ENCODE data around the gene LMNTD2. TPM values are rescaled to one million over a fixed set of nuclear protein-coding genes. Genes with fewer than 3 reads are reported as not detected.

The LMNTD2 gene
- total RNA-seq, 4 donors from 2014 or later: 1.3 to 5.9 (median 3.2) TPM

DNA sequence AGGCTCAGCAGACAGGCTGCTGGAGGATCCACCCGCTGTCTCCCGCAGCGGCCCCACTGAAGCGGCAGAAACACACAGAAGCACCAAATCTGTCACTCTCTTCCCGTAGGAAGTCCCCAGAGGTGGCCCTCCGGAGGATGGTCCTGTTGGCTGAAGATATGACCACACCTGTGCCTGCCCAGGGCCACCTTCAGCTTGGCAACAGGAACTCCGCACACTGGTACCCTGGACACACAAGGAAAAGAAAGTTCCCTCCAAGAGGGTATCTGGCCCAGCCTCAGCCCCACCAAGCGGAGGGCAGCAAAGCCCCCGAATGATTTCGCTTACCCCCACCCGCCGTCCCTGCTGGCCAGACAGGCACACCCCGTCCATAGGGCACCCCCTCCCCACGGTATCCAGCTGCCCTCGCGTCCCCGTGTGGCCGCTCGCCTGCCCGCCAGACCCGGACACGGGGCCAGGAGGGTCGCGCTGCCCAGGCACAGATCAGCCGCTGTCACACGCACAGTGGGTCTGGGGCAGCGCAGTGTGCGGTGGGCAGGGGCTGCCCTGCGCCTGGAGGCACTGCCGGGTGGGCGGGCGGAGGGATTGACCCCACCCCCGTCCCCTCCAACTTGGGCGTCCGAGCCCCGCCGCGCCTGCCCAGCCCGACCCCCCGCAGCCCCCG is 7.2 kb upstream of the LMNTD2 start:
- no peak for TF ChIP-seq EP300 (IDR thresholded peaks at IDR 0.05)
- TF ChIP-seq CTCF (IDR thresholded peaks at IDR 0.05): no peak
- TF ChIP-seq POLR2A (IDR thresholded peaks at IDR 0.05): no peak
- H3K27me3 ChIP-seq: no peaks in the 10 kb centered on the region
- no peaks in the 10 kb centered on the region for H3K36me3 ChIP-seq
- 26 to 59% methylated on average over 8 to 32 of the region's 41 CpGs for WGBS, 2 donors
- peak overlapping the region; percentile 55 to 92 (median 88) for H3K27ac ChIP-seq
- no peaks in the 10 kb centered on the region for H3K9me3 ChIP-seq
- H3K4me1 ChIP-seq: peaks cover 0 to 21% (median 9%) of the 10 kb centered on the region in 4 donors
- H3K4me3 ChIP-seq: peak overlapping the region; percentile 30 to 79 (median 40)
- no peak for DNase-seq (ENCODE audit: low spot score in 2 of 2)

- no peak for DNase-seq (ENCODE audit: low spot score in 2 of 2)
- TF ChIP-seq CTCF (IDR thresholded peaks at IDR 0.05) (no peak), POLR2A (IDR thresholded peaks at IDR 0.05) (no peak), EP300 (IDR thresholded peaks at IDR 0.05) (no peak)
- Histone ChIP-seq H3K27me3 (no peaks in the 10 kb centered on the region), H3K9me3 (no peaks in the 10 kb centered on the region), H3K36me3 (no peaks in the 10 kb centered on the region), H3K4me1 (peaks cover 0 to 23% (median 9%) of the 10 kb centered on the region in 4 donors), H3K4me3 (peak overlapping the region in 1 of 4 donors; percentile 79), H3K27ac (peak overlapping the region; percentile 55 to 92 (median 88))
- 90 to 92% methylated on average over 15 to 18 of the region's 18 CpGs for WGBS, 2 donors
Observed at GRCh38 chr11:567011-567628, 6.6 kb upstream of the LMNTD2 start.

GRCh38 chr11:565921-566509 is 5.5 kb upstream of the LMNTD2 start:
- no peak overlapping the region for H3K27ac ChIP-seq

DNA sequence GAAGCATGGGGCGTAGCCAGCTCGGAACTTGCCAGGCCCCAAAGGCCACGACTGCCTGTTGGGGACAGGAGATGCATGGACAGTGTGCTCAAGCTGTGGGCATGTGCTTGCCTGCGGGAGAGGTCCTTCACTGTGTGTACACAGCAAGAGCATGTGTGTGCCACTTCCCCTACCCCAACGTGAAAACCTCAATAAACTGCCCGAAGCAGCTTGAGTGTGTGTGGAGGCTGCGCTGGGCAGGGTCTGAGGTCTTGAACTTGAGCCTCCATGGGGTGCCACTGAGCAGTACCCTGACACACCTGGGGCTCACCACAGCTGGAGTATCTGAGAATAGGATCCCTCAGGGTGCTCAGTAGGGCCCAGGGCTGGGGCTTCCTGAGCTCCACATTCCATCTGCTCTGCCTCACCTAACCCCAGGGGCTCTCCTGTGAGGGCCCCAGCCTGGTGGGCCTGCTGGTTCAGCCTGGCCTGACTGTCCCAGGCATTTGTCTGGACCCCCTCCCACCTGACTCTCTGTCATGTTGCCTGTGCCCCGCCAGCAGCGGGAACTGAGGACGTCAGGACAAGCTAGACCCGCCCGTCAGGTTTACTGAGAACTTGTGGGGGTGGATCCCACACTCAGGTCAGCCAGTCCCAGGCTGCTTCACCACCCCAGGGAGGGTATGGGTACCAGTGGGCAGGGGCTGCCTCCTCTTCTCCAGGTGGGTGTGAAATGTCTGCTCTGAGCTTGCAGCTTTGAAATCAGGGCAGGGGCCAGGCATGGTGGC is 3.5 kb upstream of the LMNTD2 start:
- 77 to 80% methylated on average over 8 to 11 of the region's 12 CpGs for WGBS, 2 donors

More at GRCh38 chr11:565921-566509, 5.5 kb upstream of the LMNTD2 start:
- TF ChIP-seq CTCF (IDR thresholded peaks at IDR 0.05) (no peak), EP300 (IDR thresholded peaks at IDR 0.05) (no peak), POLR2A (IDR thresholded peaks at IDR 0.05) (no peak)
- Histone ChIP-seq H3K9me3 (no peaks in the 10 kb centered on the region), H3K4me3 (no peak overlapping the region), H3K36me3 (no peaks in the 10 kb centered on the region), H3K27me3 (no peaks in the 10 kb centered on the region), H3K4me1 (peaks cover 0 to 34% (median 13%) of the 10 kb centered on the region in 4 donors)
- no peak for DNase-seq (ENCODE audit: low spot score in 2 of 2)
- WGBS, 2 donors: 86 to 88% methylated on average over 9 to 11 of the region's 12 CpGs

More for the DNA sequence above, 3.5 kb upstream of the LMNTD2 start:
- peaks cover 0 to 15% of the 10 kb centered on the region in 2 donors for H3K27me3 ChIP-seq
- no peaks in the 10 kb centered on the region for H3K36me3 ChIP-seq
- DNase-seq (ENCODE audit: low spot score in 2 of 2): no peak
- no peaks in the 10 kb centered on the region for H3K9me3 ChIP-seq
- TF ChIP-seq POLR2A (IDR thresholded peaks at IDR 0.05) (no peak), EP300 (IDR thresholded peaks at IDR 0.05) (no peak), CTCF (IDR thresholded peaks at IDR 0.05) (no peak)
- no peak overlapping the region for H3K4me3 ChIP-seq
- peaks cover 0 to 36% (median 12%) of the 10 kb centered on the region in 4 donors for H3K4me1 ChIP-seq
- no peak overlapping the region for H3K27ac ChIP-seq

Measured in tibial nerve (tissue), 4 donors.